Vagina (tissue), 2 donors: ENCODE measurements around the gene GNGT2.

ENCODE experiments used
- CTCF ChIP-seq, 3 experiments: fragments of 450-650 bp in 2 of 3; fragments of 200-600 bp in 1 of 3; sonication (generic) in 1 of 3; IDR thresholded peaks; one replicate each; pipeline ENCODE4 v1.5.1; 2017 to 2019; ENCODE audit warnings: antibody characterized with exemption in 3 of 3, mild to moderate bottlenecking in 2 of 3, moderate library complexity in 2 of 3
- POLR2A ChIP-seq, 2 donors: fragments of 450-650 bp; IDR thresholded peaks; one replicate each; pipeline ENCODE4 v1.6.1; 2017; ENCODE audit warnings: antibody characterized with exemption in 2 of 2, mild to moderate bottlenecking in 2 of 2, moderate library complexity in 2 of 2
- POLR2AphosphoS5 ChIP-seq, 2 donors: sonication (generic); formaldehyde crosslinking; IDR thresholded peaks; one replicate each; pipeline ENCODE4 v1.9.0; 2017; ENCODE audit warnings: antibody characterized with exemption in 2 of 2, mild to moderate bottlenecking in 2 of 2, low read depth in 1 of 2; ENCODE audit not compliant: insufficient read depth in 1 of 2

- TF ChIP-seq POLR2A (IDR thresholded peaks at IDR 0.05) (no peak), CTCF (IDR thresholded peaks at IDR 0.05) (no peak), POLR2AphosphoS5 (IDR thresholded peaks at IDR 0.05; ENCODE audit: insufficient read depth in 1 of 2, low read depth in 1 of 2) (no peak)
Measured at GRCh38 chr17:49180998-49181635, 29.3 kb downstream of the GNGT2 start.
